ENCODE results near the gene CCDC32. TPM values are rescaled to one million over a fixed set of nuclear protein-coding genes. Genes with fewer than 3 reads are reported as not detected.

The CCDC32 gene
- total and polyA plus RNA-seq, 2 of the 8 experiments (the other 6 are each of a cell fraction or from before 2014, with no cell fraction given), result 8.9 to 12.1 TPM

- TF ChIP-seq CHD7 (IDR thresholded peaks at IDR 0.05; ENCODE audit: insufficient replicate concordance, low read length), result no peak
- TF ChIP-seq HDAC2 (IDR thresholded peaks at IDR 0.05; ENCODE audit: borderline replicate concordance in 1 of 2, low read depth in 2 of 2, low read length in 2 of 2), result no peak
- TF ChIP-seq CEBPB (IDR thresholded peaks at IDR 0.05; ENCODE audit: low read depth, low read length), result no peak
- no peak for TF ChIP-seq GABPA (IDR thresholded peaks at IDR 0.05; ENCODE audit: borderline replicate concordance, insufficient read depth, low read length)
- no peak for TF ChIP-seq TAF1 (IDR thresholded peaks at IDR 0.05; ENCODE audit: low read depth, low read length)
Measured at GRCh38 chr15:40510201-40510600, 54.6 kb downstream of the CCDC32 start (continued).
